ENCODE results near the gene ZNF32.
A peak's percentile ranks its signal among the peaks of the same experiment; 100 is the strongest.
"Not testable (repeated sequence)": the region's sequence is repeated elsewhere in the genome, so short reads cannot be mapped to it uniquely, and the experiment has no call there.

The ZNF32 gene

DNA sequence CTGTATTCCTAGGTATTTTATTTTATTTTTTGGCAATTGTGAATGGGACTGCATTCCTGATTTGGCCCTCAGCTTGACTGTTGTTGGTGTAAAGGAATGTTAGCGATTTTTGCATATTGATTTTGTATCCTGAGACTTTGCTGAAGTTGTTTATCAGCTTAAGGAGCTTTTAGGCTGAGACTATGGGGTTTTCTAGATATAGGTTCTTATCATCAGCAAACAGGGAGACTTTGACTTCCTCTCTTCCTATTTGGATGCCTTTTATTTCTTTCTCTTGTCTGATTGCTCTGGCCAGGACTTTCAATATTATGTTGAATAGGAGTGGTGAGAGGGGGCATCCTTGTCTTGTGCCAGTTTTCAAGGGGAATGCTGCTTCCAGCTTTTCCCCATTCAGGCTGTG, 12.9 kb downstream of the ZNF32 start:
- DNase-seq (ENCODE audit: low read depth in 2 of 2, low spot score in 1 of 2), result not testable (repeated sequence)

DNA sequence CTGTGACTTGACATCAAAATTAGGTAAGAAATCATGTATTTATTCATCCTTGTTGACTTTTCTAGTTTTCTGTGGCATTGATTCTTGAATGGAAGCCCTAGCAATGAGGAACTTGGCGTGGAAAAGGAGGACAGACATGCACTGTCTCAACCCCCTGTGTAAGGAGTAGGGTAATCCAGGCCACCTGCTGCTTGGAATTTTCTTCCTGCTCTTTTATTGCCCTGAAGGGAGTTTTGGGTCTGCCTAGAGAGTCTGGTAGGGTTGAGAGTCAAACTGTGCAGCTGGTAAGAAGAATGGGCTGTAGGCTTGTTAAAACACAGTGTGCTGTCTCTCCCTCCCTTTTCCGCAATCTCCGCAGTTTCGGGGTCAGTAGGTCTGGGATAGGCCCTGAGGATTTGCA, 19.7 kb downstream of the ZNF32 start:
- DNase-seq (ENCODE audit: low read depth in 2 of 2, low spot score in 1 of 2), result no peak

DNA sequence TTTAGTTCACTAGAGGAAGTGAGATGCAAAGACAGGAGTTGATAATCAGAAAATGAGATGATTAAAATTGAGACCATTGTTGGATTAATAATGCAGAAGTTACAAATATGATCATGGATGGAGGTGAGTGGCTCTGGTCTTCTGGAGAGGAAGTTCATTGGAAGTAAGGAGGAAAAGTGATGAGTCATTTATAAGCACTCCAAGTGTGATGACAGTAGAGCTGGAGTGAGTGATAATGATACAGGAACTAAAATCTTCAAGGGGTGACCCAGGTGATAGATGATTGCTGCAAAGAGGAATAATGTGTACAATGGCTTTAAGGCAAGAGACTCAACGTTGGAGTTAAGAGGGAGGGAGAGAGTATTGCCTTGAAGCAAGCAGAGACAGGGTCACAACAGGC, 20.7 kb downstream of the ZNF32 start:
- DNase-seq (ENCODE audit: low read depth in 2 of 2, low spot score in 1 of 2), result no peak

DNA sequence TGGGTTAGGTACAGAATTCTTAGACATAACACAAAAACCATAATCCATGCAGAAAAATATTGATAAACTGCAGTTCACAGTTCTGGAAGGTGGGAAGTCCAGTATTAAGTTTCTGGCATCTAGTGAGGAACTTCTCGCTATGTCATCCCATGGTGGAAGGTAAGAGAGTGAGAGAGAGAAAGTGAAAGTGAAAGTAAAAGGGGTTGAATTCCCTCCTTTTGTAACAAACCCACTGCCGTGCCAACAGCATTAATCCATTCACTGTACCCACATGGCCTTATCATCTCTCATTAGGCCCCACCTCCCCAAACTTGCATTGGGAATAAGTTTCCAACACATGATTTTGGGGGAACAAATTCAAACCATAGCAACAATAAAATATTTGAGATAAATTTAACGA, 25.3 kb downstream of the ZNF32 start:
- DNase-seq (ENCODE audit: low read depth in 2 of 2, low spot score in 1 of 2), result no peak

DNA sequence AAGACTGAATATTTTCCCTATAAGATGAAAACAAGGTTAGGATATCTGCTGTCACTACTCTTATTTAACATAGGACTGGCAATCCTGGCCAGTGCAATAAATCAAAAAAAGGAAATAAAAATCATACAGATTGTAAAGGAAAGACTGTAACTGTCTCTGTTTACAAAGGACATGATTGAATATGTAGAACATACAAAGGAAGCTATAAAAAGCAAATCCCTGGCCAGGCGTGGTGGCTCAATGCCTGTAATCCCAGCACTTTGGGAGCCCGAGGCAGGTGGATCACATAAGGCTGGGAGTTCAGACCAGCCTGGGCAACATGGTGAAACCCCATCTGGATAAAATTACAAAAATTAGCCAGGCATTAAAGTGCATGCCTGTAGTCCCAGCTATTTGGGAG, 26.6 kb downstream of the ZNF32 start:
- DNase-seq (ENCODE audit: low read depth in 2 of 2, low spot score in 1 of 2), result no peak

DNA sequence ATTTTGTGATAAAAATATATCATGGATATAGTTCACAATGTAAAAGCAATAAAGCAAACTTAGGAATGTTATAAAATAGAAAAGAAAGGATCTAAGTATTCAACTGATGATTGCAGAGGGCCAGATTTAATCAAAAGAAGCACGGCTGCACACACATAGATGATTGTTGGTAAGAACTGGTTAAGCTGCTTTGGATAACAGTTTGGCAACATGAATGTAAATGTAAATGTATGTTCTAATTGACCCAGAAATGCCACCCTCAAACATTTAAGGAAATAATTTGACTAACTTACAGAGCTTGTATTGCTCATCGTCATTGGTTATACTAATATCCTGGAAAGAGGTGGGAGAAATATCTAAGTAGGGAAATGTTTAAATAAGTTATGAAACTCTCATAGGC, 29.3 kb downstream of the ZNF32 start:
- no peak for DNase-seq (ENCODE audit: low read depth in 2 of 2, low spot score in 1 of 2)

DNA sequence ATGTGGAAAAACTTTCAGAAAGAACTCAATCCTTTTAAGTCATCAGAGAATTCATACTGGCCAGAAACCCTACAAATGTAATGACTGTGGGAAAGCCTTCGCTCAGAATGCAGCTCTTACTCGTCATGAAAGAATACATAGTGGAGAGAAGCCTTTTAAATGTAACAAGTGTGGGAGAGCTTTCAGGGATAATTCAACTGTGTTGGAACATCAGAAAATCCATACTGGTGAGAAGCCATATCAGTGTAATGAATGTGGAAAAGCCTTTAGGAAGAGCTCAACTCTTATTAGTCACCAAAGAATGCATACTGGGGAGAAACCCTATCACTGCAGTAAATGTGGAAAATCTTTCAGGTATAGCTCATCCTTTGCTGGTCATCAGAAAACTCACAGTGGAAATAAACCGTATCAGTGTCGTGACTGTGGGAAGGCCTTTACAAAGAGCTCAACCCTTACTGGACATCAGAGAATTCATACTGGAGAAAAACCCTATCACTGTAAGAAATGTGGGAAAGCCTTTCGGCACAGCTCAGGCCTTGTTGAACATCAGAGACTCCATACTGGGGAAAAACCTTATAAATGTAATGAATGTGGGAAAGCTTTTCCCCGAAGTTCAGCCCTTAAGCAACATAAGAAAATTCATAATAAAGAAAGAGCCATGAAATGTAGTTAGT, 31.8 kb downstream of the ZNF32 start:
- no peak for DNase-seq (ENCODE audit: low read depth in 2 of 2, low spot score in 1 of 2)

DNA sequence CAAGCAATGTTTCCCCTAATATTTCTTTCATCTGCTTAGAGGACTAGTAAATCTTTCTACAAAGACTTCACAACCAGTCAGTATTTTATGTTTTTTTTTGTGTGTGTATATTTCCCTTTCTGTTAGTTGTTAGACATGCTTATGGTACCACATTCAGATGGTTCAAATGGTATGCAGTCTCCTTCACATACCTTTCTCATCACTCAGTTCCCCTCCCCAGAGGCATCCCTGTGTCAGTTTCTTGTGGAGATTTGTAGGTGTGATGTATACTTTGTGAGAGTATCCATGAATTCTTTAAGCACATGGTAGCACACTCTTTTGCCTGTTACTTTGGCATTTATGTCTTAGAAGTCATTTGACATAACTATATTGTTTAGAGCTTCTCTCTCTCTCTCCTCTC, 38.0 kb downstream of the ZNF32 start:
- no peak for DNase-seq (ENCODE audit: low read depth in 2 of 2, low spot score in 1 of 2)

DNA sequence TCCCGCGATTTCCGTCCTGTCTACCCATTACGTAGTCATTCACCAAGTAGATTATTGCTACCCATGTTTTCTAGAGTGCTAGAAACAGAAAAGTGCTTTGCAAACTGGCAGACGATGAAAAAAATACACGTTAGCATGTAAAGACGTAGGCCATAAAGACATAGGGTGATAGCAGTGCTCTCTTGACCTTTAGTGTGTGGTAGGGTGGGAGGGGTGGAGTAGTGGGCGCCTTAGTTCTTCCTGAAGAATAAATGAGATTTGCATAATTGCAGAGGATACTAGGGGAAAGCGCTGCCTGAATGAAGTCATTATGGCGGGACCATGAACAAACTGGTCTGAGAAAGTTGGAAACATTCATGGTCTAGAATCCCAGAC, 41.5 kb downstream of the ZNF32 start:
- no peak for DNase-seq (ENCODE audit: low read depth in 2 of 2, low spot score in 1 of 2)

DNA sequence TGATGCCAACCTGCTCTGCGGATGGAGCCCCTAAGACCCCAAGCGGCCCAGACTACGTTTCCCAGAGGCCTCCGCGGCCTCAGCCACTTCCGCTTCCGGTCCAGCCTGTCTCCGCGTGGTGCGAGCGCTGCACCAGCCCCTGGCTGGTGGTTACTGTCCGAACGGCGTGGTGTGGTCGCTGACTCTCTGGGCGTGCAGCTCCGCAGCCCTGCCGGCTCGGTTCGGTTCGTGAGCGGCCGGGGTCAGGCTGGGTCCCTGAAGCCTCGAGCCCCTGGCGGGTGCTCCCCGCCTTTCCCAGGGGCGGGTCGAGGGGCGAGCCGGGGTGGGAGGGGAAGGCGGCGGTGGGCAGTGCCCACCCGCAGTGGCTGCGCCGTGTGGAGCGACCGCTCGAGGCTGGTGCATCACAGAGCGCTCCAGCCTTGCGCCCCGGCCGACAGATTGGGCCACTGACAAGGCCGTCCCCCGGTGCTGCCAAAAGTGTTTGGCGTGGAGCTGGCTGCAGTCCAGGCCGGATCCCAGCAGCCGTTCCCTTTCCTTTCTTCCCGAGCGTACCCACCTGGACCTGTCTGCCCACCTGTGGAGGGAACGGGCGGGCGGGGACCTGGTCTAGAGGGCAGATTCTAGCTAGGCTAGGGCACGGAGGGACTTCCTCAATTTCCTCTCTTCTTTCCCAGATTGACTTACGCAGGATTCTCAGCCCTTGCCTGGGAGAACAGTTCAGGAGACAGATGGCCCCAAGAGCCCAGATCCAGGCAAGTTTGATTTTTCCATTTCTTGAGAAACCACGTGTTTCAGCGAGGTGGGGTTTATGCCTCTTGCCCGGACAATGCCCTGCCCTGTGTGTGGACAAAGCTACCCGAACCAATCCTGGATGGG, 42.1 kb downstream of the ZNF32 start, which contains the start of gene ZNF485:
Gene ZNF485 (plus strand): TSS at position 116 of the 876 bp plus-strand sequence. CDS start 613 bp downstream, at position 729.
- DNase-seq (ENCODE audit: low read depth in 2 of 2, low spot score in 1 of 2), result peak; percentile 20 to 42

DNA sequence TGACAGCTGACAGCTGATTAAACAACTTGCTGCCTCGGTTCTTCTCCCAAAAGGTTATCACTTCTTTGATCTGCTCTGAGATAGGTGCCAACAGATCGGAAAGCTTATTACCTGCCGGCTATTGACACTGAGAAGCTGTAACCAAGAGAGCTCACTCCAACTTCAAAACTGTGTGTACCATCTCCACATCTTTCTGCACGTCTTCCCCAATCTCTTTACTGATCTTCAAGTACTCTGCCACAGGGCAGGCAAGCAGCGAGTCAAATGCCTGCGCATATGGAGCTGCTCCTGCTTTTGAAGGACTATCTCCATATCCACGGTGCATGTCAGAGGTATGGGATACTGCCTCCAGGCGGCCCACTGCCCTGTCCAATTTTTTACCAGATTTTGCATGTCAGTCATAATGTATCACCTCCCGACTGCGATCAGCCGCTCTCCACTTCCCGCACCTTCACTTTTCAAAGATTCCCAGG, 42.8 kb downstream of the ZNF32 start:
- no peak for DNase-seq (ENCODE audit: low read depth in 2 of 2, low spot score in 1 of 2)

DNA sequence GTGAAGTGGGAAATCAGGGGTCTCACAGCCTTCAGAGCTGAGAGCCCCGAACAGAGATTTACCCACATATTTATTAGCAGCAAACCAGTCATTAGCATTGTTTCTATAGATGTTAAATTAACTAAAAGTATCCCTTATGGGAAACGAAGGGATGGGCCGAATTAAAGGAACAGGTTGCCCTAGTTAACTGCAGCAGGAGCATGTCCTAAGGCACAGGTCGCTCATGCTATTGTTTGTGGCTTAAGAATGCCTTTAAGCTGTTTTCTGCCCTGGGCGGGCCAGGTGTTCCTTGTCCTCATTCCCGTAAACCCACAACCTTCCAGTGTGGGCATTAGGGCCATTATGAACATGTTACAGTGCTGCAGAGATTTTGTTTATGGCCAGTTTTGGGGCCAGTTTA, 47.1 kb downstream of the ZNF32 start:
- DNase-seq (ENCODE audit: low read depth in 2 of 2, low spot score in 1 of 2), result not testable (repeated sequence)

DNA sequence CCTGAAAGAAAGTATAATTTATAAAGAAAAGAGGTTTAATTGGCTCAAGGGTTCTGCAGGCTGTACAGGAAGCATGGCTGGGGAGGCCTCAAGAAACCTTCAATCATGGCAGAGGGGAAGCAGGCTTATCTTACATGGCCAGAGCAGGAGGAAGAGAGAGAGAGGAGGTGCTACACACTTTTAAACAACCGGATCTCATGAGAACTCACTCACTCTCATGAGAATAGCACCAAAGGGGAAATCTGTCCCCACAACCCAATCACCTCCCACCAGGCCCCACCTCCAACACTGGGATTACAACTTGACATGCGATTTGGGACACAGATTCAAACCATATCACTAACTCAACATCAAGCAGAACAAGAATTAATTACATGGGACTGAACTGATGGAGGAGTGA, 49.3 kb downstream of the ZNF32 start:
- DNase-seq (ENCODE audit: low read depth in 2 of 2, low spot score in 1 of 2), result no peak

DNA sequence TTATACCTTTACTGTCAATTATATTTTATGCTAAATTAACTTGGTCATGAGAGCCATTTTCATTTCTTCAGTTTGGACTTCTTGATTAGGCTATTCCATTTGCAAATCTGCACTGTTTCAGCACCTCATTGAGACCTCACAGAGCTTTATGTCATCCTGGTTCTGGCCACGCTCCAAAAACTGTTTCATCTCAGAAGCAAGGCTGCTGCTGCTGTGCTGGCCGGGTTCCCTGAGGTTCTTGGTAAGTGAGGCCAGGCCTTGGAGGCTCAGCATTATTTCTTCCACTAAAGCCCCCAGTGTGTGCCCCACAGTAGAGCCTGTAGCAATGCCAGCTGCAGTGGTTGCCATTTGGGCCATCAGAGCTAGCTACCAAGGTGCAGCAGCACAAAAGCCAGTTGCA, 50.2 kb downstream of the ZNF32 start:
- DNase-seq (ENCODE audit: low read depth in 2 of 2, low spot score in 1 of 2), result no peak

DNA sequence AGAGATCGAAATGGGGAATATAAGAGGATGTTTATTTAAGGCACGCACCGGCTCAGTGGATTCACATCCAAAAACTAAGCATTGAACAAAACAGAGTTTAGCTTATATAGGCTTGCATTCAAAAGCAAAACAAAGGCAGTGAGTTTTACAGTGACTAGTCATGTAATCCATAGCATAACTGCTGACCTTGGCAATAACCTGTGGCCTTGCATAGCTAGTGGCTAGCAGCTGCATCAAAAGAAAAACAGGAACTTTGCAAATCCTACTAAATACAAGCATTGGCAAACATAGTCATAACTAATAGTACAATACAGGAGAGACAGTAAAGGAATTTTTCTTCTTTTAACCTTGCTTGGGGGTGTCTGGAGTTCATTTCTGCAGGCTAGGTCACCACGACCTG, 52.1 kb downstream of the ZNF32 start:
- DNase-seq (ENCODE audit: low read depth in 2 of 2, low spot score in 1 of 2), result no peak

DNA sequence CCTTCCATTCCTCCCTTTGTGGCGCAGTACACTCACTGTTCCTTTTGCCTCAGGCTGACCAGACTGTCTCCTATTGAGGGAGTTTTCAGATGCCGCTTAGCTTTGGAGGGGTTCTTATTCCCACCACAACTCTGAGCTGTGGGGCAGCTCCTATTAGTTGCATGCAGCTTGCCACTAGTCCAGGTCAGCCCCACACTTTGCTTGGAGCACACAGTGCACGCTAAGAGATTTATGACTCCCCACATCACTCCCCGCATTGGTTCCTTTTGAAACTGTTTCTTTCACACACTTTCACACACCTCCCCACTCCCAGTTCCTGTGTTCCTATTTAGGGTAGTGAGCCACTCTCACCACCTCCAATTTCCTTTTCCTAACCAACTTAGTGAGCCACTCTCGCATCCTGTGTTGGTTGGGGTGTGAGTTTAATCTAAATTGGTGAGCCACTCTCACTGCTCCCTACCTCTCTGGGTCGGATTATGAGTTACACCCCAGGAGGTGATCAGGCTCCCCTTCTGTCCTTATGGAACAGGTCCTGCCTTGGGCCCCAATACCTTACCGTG, 52.9 kb downstream of the ZNF32 start:
- DNase-seq (ENCODE audit: low read depth in 2 of 2, low spot score in 1 of 2), result no peak

DNA sequence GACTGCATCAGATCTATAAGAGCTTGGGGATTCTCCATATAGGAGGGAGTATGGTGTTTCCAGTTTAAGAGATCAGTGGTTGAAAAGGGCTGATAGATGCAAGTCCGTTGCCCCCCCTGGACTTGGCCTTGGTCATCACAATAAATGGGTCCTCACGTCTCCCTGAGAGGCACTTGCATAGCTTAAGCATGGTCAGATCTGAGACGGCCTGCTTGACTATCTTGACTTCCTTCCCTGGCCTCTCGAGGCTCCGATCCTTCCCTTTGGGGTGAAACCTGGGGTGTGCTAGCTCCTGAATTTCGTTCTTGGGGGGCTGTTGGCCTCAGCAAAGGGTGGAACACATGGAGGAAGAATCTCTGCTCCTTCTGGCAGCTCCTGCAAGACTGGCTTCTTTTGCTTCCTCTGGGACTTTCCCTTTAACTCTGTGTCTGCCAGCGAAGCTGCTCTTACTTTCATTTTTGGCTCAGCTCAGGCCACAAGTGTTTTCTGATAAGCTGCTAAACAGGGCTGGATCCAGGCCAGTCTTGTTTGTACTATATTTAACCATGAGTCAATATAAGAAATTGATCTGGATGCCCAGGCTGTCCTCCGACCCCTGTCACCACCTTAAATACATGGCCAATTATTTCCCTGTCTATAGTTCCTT, 53.6 kb downstream of the ZNF32 start:
- no peak for DNase-seq (ENCODE audit: low read depth in 2 of 2, low spot score in 1 of 2)
